HEK293 (cell line): ENCODE data around the gene PMF1.

Experiments used
- CTCF ChIA-PET: fragments of 350-600 bp; formaldehyde crosslinking; extraction: SDS; loops from one replicate; lab custom pipeline; 2021; ENCODE audit warnings: antibody characterized with exemption; lab: Yijun Ruan, JAX
- POLR2A ChIA-PET: fragments of 300-600 bp; formaldehyde crosslinking; extraction: SDS; loops from one replicate; lab custom pipeline; 2020; ENCODE audit warnings: antibody characterized with exemption, inconsistent platforms; lab: Yijun Ruan, JAX
- H3K27ac ChIP-seq: fragments of 200-500 bp; sonication (Bioruptor generic); 2 replicates; pipeline ENCODE4 v1.5.1; 2014; ENCODE audit warnings: low read depth, low read length, control low read depth, inconsistent platforms; ENCODE audit errors: extremely low read depth
- H3K36me3 ChIP-seq, 2 experiments: fragments of 200-500 bp in 1 of 2; sonication (Bioruptor generic) in 1 of 2; 1 replicate in 1 of 2; 2 replicates in 1 of 2; pipeline ENCODE4 v1.5.1; 2014 to 2017; ENCODE audit warnings: inconsistent platforms in 2 of 2, low read length in 2 of 2; ENCODE audit not compliant: control insufficient read depth in 2 of 2, insufficient read depth in 1 of 2
- H3K4me1 ChIP-seq: fragments of 200-500 bp; sonication (Bioruptor generic); 2 replicates; pipeline ENCODE4 v1.5.1; 2014; ENCODE audit warnings: mild to moderate bottlenecking, low read length, inconsistent platforms; ENCODE audit not compliant: control insufficient read depth, insufficient read depth
- H3K4me3 ChIP-seq: 2 replicates; pipeline ENCODE4 v1.5.1; 2011; ENCODE audit warnings: low read depth, mild to moderate bottlenecking, control low read depth, low read length, moderate library complexity
- H3K9me3 ChIP-seq: fragments of 200-500 bp; sonication (Bioruptor generic); 2 replicates; pipeline ENCODE4 v1.5.1; 2014; ENCODE audit warnings: low read depth, low read length, inconsistent platforms; ENCODE audit not compliant: control insufficient read depth, insufficient read depth
- ATF2 ChIP-seq: fragments of 450-650 bp; formaldehyde crosslinking; IDR thresholded peaks from 2 replicates; pipeline ENCODE4 v1.5.1; 2016; ENCODE audit warnings: missing biosample characterization, missing genetic modification characterization, low read depth
- PRDM10 ChIP-seq: fragments of 450-650 bp; formaldehyde crosslinking; IDR thresholded peaks from 2 replicates; pipeline ENCODE4 v1.5.1; 2016; ENCODE audit warnings: missing biosample characterization, missing genetic modification characterization
- PRDM2 ChIP-seq: fragments of 450-650 bp; formaldehyde crosslinking; IDR thresholded peaks from 2 replicates; pipeline ENCODE4 v1.5.1; 2016; ENCODE audit warnings: missing biosample characterization, missing genetic modification characterization, borderline replicate concordance
- SCRT1 ChIP-seq: fragments of 450-650 bp; formaldehyde crosslinking; IDR thresholded peaks from 2 replicates; pipeline ENCODE4 v1.5.1; 2016; ENCODE audit warnings: missing biosample characterization, missing genetic modification characterization, borderline replicate concordance
- ZBTB6 ChIP-seq: fragments of 450-650 bp; formaldehyde crosslinking; IDR thresholded peaks from 2 replicates; pipeline ENCODE4 v1.5.1; 2017; ENCODE audit warnings: missing biosample characterization, missing genetic modification characterization
- ZFHX2 ChIP-seq: fragments of 450-650 bp; formaldehyde crosslinking; conservative IDR thresholded peaks from 2 replicates; pipeline ENCODE4 v1.5.1; 2016; ENCODE audit warnings: missing biosample characterization, missing genetic modification characterization
- ZFP69B ChIP-seq: fragments of 450-650 bp; formaldehyde crosslinking; IDR thresholded peaks from 2 replicates; pipeline ENCODE4 v1.5.1; 2016; ENCODE audit warnings: missing biosample characterization, missing genetic modification characterization
- ZIC2 ChIP-seq: fragments of 450-650 bp; formaldehyde crosslinking; IDR thresholded peaks from 2 replicates; pipeline ENCODE4 v1.5.1; 2016; ENCODE audit warnings: missing biosample characterization, missing genetic modification characterization
- ZNF10 ChIP-seq: fragments of 450-650 bp; formaldehyde crosslinking; IDR thresholded peaks from 2 replicates; pipeline ENCODE4 v1.5.1; 2017; ENCODE audit warnings: missing biosample characterization, missing genetic modification characterization
- ZNF138 ChIP-seq: fragments of 450-650 bp; formaldehyde crosslinking; IDR thresholded peaks from 2 replicates; pipeline ENCODE4 v1.5.1; 2016; ENCODE audit warnings: missing biosample characterization, missing genetic modification characterization, borderline replicate concordance
- ZNF146 ChIP-seq: fragments of 450-650 bp; formaldehyde crosslinking; IDR thresholded peaks from 2 replicates; pipeline ENCODE4 v1.5.1; 2016; ENCODE audit warnings: missing biosample characterization, missing genetic modification characterization
- ZNF335 ChIP-seq: fragments of 450-650 bp; formaldehyde crosslinking; conservative IDR thresholded peaks from 2 replicates; pipeline ENCODE4 v1.5.1; 2016; ENCODE audit warnings: missing biosample characterization, missing genetic modification characterization
- ZNF521 ChIP-seq: fragments of 450-650 bp; formaldehyde crosslinking; IDR thresholded peaks from 2 replicates; pipeline ENCODE4 v1.5.1; 2017; ENCODE audit warnings: missing biosample characterization, mild to moderate bottlenecking, missing genetic modification characterization
- ZNF600 ChIP-seq: fragments of 450-650 bp; formaldehyde crosslinking; IDR thresholded peaks from 2 replicates; pipeline ENCODE4 v1.5.1; 2016; ENCODE audit warnings: missing biosample characterization, missing genetic modification characterization
- ZNF660 ChIP-seq: fragments of 450-650 bp; IDR thresholded peaks from 2 replicates; pipeline ENCODE4 v1.5.1; 2018; ENCODE audit warnings: missing biosample characterization, mild to moderate bottlenecking, missing genetic modification characterization

PMF1 gene

GRCh38 chr1:156236164-156236563, 23.4 kb downstream of the PMF1 start:
- CTCF ChIA-PET: no interaction called here
- TF ChIP-seq PRDM2 (tag by site-specific recombination): no peak
- no peak for TF ChIP-seq PRDM10 (tag by site-specific recombination)
- 0 out of 2 replicates have a peak, but pooled peaks have one; percentile 17 for TF ChIP-seq ZIC2 (tag by site-specific recombination)
- no peak for TF ChIP-seq ZFHX2 (tag by site-specific recombination)
- no peak for TF ChIP-seq ZNF138 (tag by site-specific recombination)
- no peak for TF ChIP-seq ZNF660
- TF ChIP-seq ZNF146 (tag by site-specific recombination): no peak
- POLR2A ChIA-PET: interaction anchor here (0.6 kb wide), 1 partner anchor 11 kb away, joined by 8 read pairs; no protein-coding TSS in a partner anchor
- H3K4me1 ChIP-seq: no peaks in the 10 kb centered on the region
- H3K9me3 ChIP-seq: no peaks in the 10 kb centered on the region
- no peak overlapping the region for H3K27ac ChIP-seq
- peaks cover 14 to 43% of the 10 kb centered on the region in 2 experiments; a peak in 2 of 3 replicates for H3K36me3 ChIP-seq
- no peak overlapping the region for H3K4me3 ChIP-seq

- ChIA-PET CTCF (interaction anchor here (3.2 kb wide), 1 partner anchor 12 kb away, joined by 25 read pairs; no protein-coding TSS in a partner anchor), POLR2A (no interaction called here)
- Histone ChIP-seq H3K36me3 (peaks cover 14 to 43% of the 10 kb centered on the region in 2 experiments; a peak in 2 of 3 replicates), H3K27ac (no peak overlapping the region), H3K4me3 (no peak overlapping the region), H3K9me3 (no peaks in the 10 kb centered on the region), H3K4me1 (no peaks in the 10 kb centered on the region)
- no peak for TF ChIP-seq SCRT1 (tag by site-specific recombination)
These were observed 25.4 kb downstream of the PMF1 start for GRCh38 chr1:156238248-156238647.

- Histone ChIP-seq H3K9me3 (no peaks in the 10 kb centered on the region), H3K36me3 (peaks cover 9 to 33% of the 10 kb centered on the region in 2 experiments; a peak in 2 of 3 replicates), H3K27ac (no peak overlapping the region), H3K4me3 (no peak overlapping the region), H3K4me1 (no peaks in the 10 kb centered on the region)
- CTCF ChIA-PET: interaction anchor here (1.0 kb wide), 1 partner anchor 101 kb away, joined by 4 read pairs; no protein-coding TSS in a partner anchor
- POLR2A ChIA-PET: interaction anchor here (0.5 to 0.6 kb wide), 3 partner anchors 46 to 94 kb away, joined by 3 to 5 read pairs (median 3); no protein-coding TSS in a partner anchor
- no peak for TF ChIP-seq ZNF10 (tag by site-specific recombination)
- no peak for TF ChIP-seq ZNF521 (tag by site-specific recombination)
- peak; percentile 33; the same call in 1 of the 2 replicates for TF ChIP-seq ZNF600 (tag by site-specific recombination)
- no peak for TF ChIP-seq ZBTB6 (tag by site-specific recombination)
- TF ChIP-seq ZFP69B (tag by site-specific recombination): no peak
- no peak for TF ChIP-seq ATF2
- TF ChIP-seq ZNF335 (tag by site-specific recombination): no peak
These were observed 28.6 kb downstream of the PMF1 start for GRCh38 chr1:156241311-156241811.
